A549 (cell line): ENCODE results near the gene PTPA. TPM values are rescaled to one million over a fixed set of nuclear protein-coding genes. Genes with fewer than 3 reads are reported as not detected.

Experiments used
- ATAC-seq, 2 experiments: fragments of 200-7000 bp in 1 of 2; fragments of >200 bp in 1 of 2; cut with Nextera tagmentation in 1 of 2; cut with Tn5 transposase in 1 of 2; 3 replicates each; pipeline versions ENCODE4 v1.8.0 to v1.9.1; 2018 to 2020; ENCODE audit warnings: mild to moderate bottlenecking in 1 of 2, moderate library complexity in 1 of 2
- CTCF ChIA-PET: fragments of 300-600 bp; sonication (Branson Sonifier 250); formaldehyde crosslinking; extraction: SDS; loops from one replicate; lab custom pipeline; 2021; ENCODE audit warnings: antibody characterized with exemption, inconsistent platforms; lab: Yijun Ruan, JAX
- POLR2A ChIA-PET: fragments of 350-600 bp; formaldehyde crosslinking; extraction: SDS; loops from one replicate; lab custom pipeline; 2021; ENCODE audit warnings: antibody characterized with exemption, inconsistent platforms; lab: Yijun Ruan, JAX
- DNase-seq, 2 experiments: peaks; one replicate each; pipeline versions ENCODE4 v3.0.0 to v3.0.0-alpha.2; 2011 to 2016; ENCODE audit warnings: low read depth in 1 of 2, low spot score in 1 of 2
- FAIRE-seq: peaks from 2 replicates; lab custom pipeline; 2011; peaks lifted over from hg19 to GRCh38; lab: Jason Lieb, UNC
- H3K27ac ChIP-seq, 2 experiments: fragments of >200 bp; sonication (Bioruptor Twin); formaldehyde crosslinking; 3 replicates each; pipeline ENCODE4 v1.5.1; 2016 to 2017
- H3K4me1 ChIP-seq: fragments of >200 bp; sonication (Bioruptor Twin); formaldehyde crosslinking; 3 replicates; pipeline ENCODE4 v1.6.1; 2016
- H3K4me2 ChIP-seq: fragments of >200 bp; sonication (Bioruptor Twin); formaldehyde crosslinking; 3 replicates; pipeline ENCODE4 v1.6.1; 2016
- H3K4me3 ChIP-seq: fragments of >200 bp; sonication (Bioruptor Twin); formaldehyde crosslinking; 3 replicates; pipeline ENCODE4 v1.5.1; 2016
- H3K9me3 ChIP-seq: fragments of >200 bp; sonication (Bioruptor Twin); formaldehyde crosslinking; 3 replicates; pipeline ENCODE4 v1.6.1; 2016
- EHF ChIP-seq: fragments of 250-450 bp; sonication (Bioruptor Pico); IDR thresholded peaks from 2 replicates; pipeline ENCODE4 v1.5.0; 2020; ENCODE audit warnings: mild to moderate bottlenecking
- FOSL2 ChIP-seq, 2 experiments: fragments of 450-650 bp in 1 of 2; fragments of >200 bp in 1 of 2; sonication (Bioruptor Twin) in 1 of 2; formaldehyde crosslinking; IDR thresholded peaks; 2 replicates each; pipeline versions ENCODE4 v1.5.0 to v1.6.1; 2016 to 2020; ENCODE audit warnings: mild to moderate bottlenecking in 1 of 2, moderate library complexity in 1 of 2
- FOXS1 ChIP-seq: fragments of 250-450 bp; sonication (Bioruptor Pico); IDR thresholded peaks from 2 replicates; pipeline ENCODE4 v1.5.0; 2020; ENCODE audit warnings: mild to moderate bottlenecking, moderate library complexity
- HDAC2 ChIP-seq: fragments of 200-600 bp; sonication (generic); IDR thresholded peaks from 2 replicates; pipeline ENCODE4 v1.6.1; 2016
- HOXB5 ChIP-seq: fragments of 250-450 bp; sonication (Bioruptor Pico); IDR thresholded peaks from 2 replicates; pipeline ENCODE4 v1.5.0; 2020; ENCODE audit warnings: mild to moderate bottlenecking, moderate library complexity
- JUN ChIP-seq, 2 experiments: fragments of >200 bp; sonication (Bioruptor Twin); formaldehyde crosslinking; IDR thresholded peaks; 2 replicates in 1 of 2; 3 replicates in 1 of 2; pipeline ENCODE4 v1.6.1; 2016 to 2017
- MAFK ChIP-seq: fragments of 450-650 bp; IDR thresholded peaks from 2 replicates; pipeline ENCODE4 v1.6.1; 2014; ENCODE audit not compliant: partially characterized antibody
- NFE2L2 ChIP-seq: fragments of 150-350 bp; conservative IDR thresholded peaks from 2 replicates; pipeline ENCODE4 v1.6.1; 2014; ENCODE audit warnings: low read length
- PHF8 ChIP-seq: fragments of 200-600 bp; sonication (generic); IDR thresholded peaks from 2 replicates; pipeline ENCODE4 v1.6.1; 2016; ENCODE audit warnings: low read depth, mild to moderate bottlenecking, antibody characterized with exemption, moderate library complexity, borderline replicate concordance
- POLR2AphosphoS2 ChIP-seq: conservative IDR thresholded peaks from 2 replicates; pipeline ENCODE4 v1.6.1; 2012; ENCODE audit warnings: low read length, improper control_type of control experiment, inconsistent platforms
- RARB ChIP-seq: fragments of 250-450 bp; sonication (Bioruptor Pico); IDR thresholded peaks from 2 replicates; pipeline ENCODE4 v1.8.0; 2021; ENCODE audit warnings: mild to moderate bottlenecking, moderate library complexity
- SREBF2 ChIP-seq: fragments of 450-650 bp; IDR thresholded peaks from 2 replicates; pipeline ENCODE4 v1.6.1; 2014; ENCODE audit warnings: mild to moderate bottlenecking, moderate library complexity
- ZNF302 ChIP-seq: fragments of 250-450 bp; sonication (Bioruptor Pico); IDR thresholded peaks from 2 replicates; pipeline ENCODE4 v1.9.0; 2021; ENCODE audit warnings: inconsistent platforms, mild to moderate bottlenecking, moderate library complexity
- WGBS: methylation state at CpG from one replicate; pipeline ENCODE4 v1.1.6; 2017; ENCODE audit errors: missing lambda C conversion rate; 5-methylcytosine and 5-hydroxymethylcytosine counted together
- polyA plus RNA-seq, 4 experiments: library from polyadenylated mRNA; depleted of rRNA in 3 of 4; stranded (reverse); fragments of >200 nt; fragmentation: RNase III in 1 of 4; extraction: RNeasy Plus Mini Kit Qiagen cat#74134 plus additional on column Dnase treatment in 1 of 4; gene quantifications; 2 replicates in 3 of 4; 3 replicates in 1 of 4; pipeline ENCODE4 v1.2.3, GENCODE V29; 2011 to 2017
- TF ChIP-seq, protein P1 (sequence below): fragments of 250-450 bp; sonication (Bioruptor Pico); IDR thresholded peaks from 2 replicates; pipeline ENCODE4 v1.5.0; 2021; ENCODE audit warnings: mild to moderate bottlenecking, moderate library complexity, borderline replicate concordance
- TF ChIP-seq, protein P2 (sequence below): fragments of 200-600 bp; sonication (generic); IDR thresholded peaks from 2 replicates; pipeline ENCODE4 v1.6.1; 2016; ENCODE audit warnings: antibody characterized with exemption, mild to moderate bottlenecking, moderate library complexity
- TF ChIP-seq, protein P3 (sequence below): IDR thresholded peaks from 2 replicates; pipeline ENCODE4 v1.6.1; 2012
- TF ChIP-seq, protein P4 (sequence below): fragments of 150-350 bp; IDR thresholded peaks from 2 replicates; pipeline ENCODE4 v1.6.1; 2014; ENCODE audit warnings: low read depth, mild to moderate bottlenecking, low read length
- TF ChIP-seq, protein P5 (sequence below): fragments of 450-650 bp; IDR thresholded peaks from 2 replicates; pipeline ENCODE4 v1.6.1; 2014; ENCODE audit warnings: antibody characterized with exemption

PTPA gene
- polyA plus RNA-seq, 2 of the 4 experiments (the other 2 are of a cell fraction), result 140 to 161 TPM

DNA sequence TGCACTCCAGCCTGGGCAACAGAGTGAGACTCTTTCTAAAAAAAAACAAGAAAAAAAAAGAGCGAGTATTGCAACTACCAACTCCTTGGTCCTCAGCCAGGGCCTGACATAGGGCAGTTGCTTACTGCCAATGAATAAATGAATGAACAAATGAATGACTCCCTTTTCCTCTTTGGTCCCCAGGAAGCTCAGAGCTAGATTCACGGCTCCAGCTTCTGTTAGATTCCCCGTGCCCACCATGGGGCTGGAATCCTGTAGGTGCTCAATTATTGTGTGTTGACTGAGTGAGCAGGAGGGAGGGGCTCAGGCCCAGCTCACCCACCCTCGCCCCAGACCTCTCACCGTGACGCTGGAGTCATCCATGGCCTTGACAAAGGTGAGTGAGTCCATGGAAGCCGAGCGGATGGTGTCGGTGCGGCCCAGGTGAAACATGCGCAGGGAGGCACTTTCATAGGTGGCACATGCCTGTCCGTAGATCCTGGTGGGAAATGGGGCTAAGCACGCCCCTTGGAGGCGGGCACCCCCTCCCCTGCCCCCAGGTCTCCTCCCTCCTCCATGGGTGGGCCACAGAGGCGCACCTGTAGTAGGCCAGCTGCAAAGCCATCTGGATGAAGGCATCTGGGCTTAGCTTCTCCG lies 13.4 kb upstream of the PTPA start (continued):
- TF ChIP-seq FOXS1 (CRISPR knock-in tag), result no peak
- TF ChIP-seq, all 56 proteins: peak for 0

DNA sequence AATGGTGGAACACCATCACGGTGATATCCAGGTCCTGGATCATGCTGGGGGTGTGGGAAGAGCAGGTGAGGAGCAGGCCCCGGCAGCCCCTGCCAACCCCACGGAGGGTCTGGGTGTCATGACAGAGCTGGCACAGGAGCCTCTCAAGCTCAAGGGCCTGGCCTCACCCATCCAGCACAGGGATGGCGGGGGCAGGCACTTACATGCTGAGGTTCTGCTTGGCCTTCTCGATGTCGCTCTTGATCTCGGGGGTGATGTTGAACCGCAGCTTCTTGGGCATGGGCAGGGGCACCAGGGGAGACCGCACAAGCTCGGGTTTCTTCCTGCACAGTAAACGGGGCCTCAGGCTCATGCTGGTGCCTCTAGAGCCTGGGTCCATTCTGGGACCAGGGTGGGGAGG lies 12.9 kb upstream of the PTPA start:
- FAIRE-seq (no peak), DNase-seq (no peak), ATAC-seq (no peak)
- 90% methylated on average over 11 of the region's 11 CpGs for WGBS
- TF ChIP-seq NFE2L2 (no peak), JUN (IDR thresholded peaks at IDR 0.05) (no peak), FOSL2 (IDR thresholded peaks at IDR 0.05) (no peak), FOSL2 (CRISPR knock-in tag; IDR thresholded peaks at IDR 0.05) (no peak), HDAC2 (no peak), ZNF302 (CRISPR knock-in tag) (no peak), RARB (CRISPR knock-in tag) (no peak), POLR2AphosphoS2 (no peak), PHF8 (no peak), HOXB5 (CRISPR knock-in tag) (no peak), MAFK (no peak), SREBF2 (no peak), EHF (CRISPR knock-in tag) (no peak)
- TF ChIP-seq, protein P1, sequence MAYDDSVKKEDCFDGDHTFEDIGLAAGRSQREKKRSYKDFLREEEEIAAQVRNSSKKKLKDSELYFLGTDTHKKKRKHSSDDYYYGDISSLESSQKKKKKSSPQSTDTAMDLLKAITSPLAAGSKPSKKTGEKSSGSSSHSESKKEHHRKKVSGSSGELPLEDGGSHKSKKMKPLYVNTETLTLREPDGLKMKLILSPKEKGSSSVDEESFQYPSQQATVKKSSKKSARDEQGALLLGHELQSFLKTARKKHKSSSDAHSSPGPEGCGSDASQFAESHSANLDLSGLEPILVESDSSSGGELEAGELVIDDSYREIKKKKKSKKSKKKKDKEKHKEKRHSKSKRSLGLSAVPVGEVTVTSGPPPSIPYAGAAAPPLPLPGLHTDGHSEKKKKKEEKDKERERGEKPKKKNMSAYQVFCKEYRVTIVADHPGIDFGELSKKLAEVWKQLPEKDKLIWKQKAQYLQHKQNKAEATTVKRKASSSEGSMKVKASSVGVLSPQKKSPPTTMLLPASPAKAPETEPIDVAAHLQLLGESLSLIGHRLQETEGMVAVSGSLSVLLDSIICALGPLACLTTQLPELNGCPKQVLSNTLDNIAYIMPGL (CRISPR knock-in tag), result no peak
- TF ChIP-seq, protein P2, sequence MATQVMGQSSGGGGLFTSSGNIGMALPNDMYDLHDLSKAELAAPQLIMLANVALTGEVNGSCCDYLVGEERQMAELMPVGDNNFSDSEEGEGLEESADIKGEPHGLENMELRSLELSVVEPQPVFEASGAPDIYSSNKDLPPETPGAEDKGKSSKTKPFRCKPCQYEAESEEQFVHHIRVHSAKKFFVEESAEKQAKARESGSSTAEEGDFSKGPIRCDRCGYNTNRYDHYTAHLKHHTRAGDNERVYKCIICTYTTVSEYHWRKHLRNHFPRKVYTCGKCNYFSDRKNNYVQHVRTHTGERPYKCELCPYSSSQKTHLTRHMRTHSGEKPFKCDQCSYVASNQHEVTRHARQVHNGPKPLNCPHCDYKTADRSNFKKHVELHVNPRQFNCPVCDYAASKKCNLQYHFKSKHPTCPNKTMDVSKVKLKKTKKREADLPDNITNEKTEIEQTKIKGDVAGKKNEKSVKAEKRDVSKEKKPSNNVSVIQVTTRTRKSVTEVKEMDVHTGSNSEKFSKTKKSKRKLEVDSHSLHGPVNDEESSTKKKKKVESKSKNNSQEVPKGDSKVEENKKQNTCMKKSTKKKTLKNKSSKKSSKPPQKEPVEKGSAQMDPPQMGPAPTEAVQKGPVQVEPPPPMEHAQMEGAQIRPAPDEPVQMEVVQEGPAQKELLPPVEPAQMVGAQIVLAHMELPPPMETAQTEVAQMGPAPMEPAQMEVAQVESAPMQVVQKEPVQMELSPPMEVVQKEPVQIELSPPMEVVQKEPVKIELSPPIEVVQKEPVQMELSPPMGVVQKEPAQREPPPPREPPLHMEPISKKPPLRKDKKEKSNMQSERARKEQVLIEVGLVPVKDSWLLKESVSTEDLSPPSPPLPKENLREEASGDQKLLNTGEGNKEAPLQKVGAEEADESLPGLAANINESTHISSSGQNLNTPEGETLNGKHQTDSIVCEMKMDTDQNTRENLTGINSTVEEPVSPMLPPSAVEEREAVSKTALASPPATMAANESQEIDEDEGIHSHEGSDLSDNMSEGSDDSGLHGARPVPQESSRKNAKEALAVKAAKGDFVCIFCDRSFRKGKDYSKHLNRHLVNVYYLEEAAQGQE, result no peak
- TF ChIP-seq, protein P3, sequence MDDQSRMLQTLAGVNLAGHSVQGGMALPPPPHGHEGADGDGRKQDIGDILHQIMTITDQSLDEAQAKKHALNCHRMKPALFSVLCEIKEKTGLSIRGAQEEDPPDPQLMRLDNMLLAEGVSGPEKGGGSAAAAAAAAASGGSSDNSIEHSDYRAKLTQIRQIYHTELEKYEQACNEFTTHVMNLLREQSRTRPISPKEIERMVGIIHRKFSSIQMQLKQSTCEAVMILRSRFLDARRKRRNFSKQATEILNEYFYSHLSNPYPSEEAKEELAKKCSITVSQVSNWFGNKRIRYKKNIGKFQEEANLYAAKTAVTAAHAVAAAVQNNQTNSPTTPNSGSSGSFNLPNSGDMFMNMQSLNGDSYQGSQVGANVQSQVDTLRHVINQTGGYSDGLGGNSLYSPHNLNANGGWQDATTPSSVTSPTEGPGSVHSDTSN, result no peak
- TF ChIP-seq, protein P4, sequence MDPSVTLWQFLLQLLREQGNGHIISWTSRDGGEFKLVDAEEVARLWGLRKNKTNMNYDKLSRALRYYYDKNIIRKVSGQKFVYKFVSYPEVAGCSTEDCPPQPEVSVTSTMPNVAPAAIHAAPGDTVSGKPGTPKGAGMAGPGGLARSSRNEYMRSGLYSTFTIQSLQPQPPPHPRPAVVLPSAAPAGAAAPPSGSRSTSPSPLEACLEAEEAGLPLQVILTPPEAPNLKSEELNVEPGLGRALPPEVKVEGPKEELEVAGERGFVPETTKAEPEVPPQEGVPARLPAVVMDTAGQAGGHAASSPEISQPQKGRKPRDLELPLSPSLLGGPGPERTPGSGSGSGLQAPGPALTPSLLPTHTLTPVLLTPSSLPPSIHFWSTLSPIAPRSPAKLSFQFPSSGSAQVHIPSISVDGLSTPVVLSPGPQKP, result no peak
- TF ChIP-seq, protein P5, sequence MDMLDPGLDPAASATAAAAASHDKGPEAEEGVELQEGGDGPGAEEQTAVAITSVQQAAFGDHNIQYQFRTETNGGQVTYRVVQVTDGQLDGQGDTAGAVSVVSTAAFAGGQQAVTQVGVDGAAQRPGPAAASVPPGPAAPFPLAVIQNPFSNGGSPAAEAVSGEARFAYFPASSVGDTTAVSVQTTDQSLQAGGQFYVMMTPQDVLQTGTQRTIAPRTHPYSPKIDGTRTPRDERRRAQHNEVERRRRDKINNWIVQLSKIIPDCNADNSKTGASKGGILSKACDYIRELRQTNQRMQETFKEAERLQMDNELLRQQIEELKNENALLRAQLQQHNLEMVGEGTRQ, result no peak
- Histone ChIP-seq H3K4me3 (no peak overlapping the region), H3K27ac (no peak overlapping the region), H3K4me2 (no peak overlapping the region), H3K9me3 (no peaks in the 10 kb centered on the region), H3K4me1 (no peaks in the 10 kb centered on the region)
- POLR2A ChIA-PET, result no interaction called here
- CTCF ChIA-PET, result interaction anchor here (0.7 to 1.2 kb wide), 5 partner anchors 8 to 48 kb away, joined by 3 to 4 read pairs (median 3); no protein-coding TSS in a partner anchor
